ENCODE data around the gene CACNG5. TPM values are rescaled to one million over a fixed set of nuclear protein-coding genes. Genes with fewer than 3 reads are reported as not detected.
A peak's percentile ranks its signal among the peaks of the same experiment; 100 is the strongest.
"Not testable (repeated sequence)": the region's sequence is repeated elsewhere in the genome, so short reads cannot be mapped to it uniquely, and the experiment has no call there.

The CACNG5 gene
- total RNA-seq, 2 donors from 2014 or later, result 1.8 TPM; not detected in 1

- H3K4me3 ChIP-seq (ENCODE audit: low read length), result no peak overlapping the region
- no peaks in the 10 kb centered on the region for H3K27me3 ChIP-seq (ENCODE audit: control insufficient read depth, insufficient read depth, low read length, poor library complexity, severe bottlenecking)
- no peaks in the 10 kb centered on the region for H3K36me3 Mint-ChIP-seq (ENCODE audit: low read depth)
- no peak overlapping the region for H3K9ac ChIP-seq (ENCODE audit: extremely low read depth, low read length, poor library complexity, severe bottlenecking)
- no peaks in the 10 kb centered on the region for H3K9me3 Mint-ChIP-seq
- DNase-seq, result no peak
- H3K36me3 ChIP-seq (ENCODE audit: control insufficient read depth, insufficient read depth, low read length), result no peaks in the 10 kb centered on the region
- H3K27ac ChIP-seq (ENCODE audit: low read depth, low read length), result no peak overlapping the region
- H3K4me3 Mint-ChIP-seq, result no peak overlapping the region
- H3K9me3 ChIP-seq (ENCODE audit: control insufficient read depth, low read length), result no peaks in the 10 kb centered on the region
- no peak for TF ChIP-seq CTCF (conservative IDR thresholded peaks at IDR 0.05)
- 95 to 96% methylated on average over 5 to 10 of the region's 10 CpGs for WGBS, 2 experiments (ENCODE audit: insufficient coverage in 1 of 2, insufficient read length in 1 of 2)
- peaks cover 3% of the 10 kb centered on the region for H3K27me3 Mint-ChIP-seq (ENCODE audit: insufficient read depth)
- peaks cover 5% of the 10 kb centered on the region for H3K4me1 Mint-ChIP-seq
- H3K27ac Mint-ChIP-seq, result no peak overlapping the region
- H3K4me1 ChIP-seq (ENCODE audit: control insufficient read depth, insufficient read depth, low read length), result no peaks in the 10 kb centered on the region
Observed at GRCh38 chr17:66898536-66898935, 63.6 kb downstream of the CACNG5 start.

GRCh38 chr17:66900126-66901010 is 65.5 kb downstream of the CACNG5 start:
- Histone ChIP-seq H3K4me3 (ENCODE audit: low read length) (no peak overlapping the region), H3K4me1 (ENCODE audit: control insufficient read depth, insufficient read depth, low read length) (no peaks in the 10 kb centered on the region), H3K36me3 (ENCODE audit: control insufficient read depth, insufficient read depth, low read length) (no peaks in the 10 kb centered on the region), H3K27me3 (ENCODE audit: control insufficient read depth, insufficient read depth, low read length, poor library complexity, severe bottlenecking) (no peaks in the 10 kb centered on the region), H3K27ac (ENCODE audit: low read depth, low read length) (no peak overlapping the region), H3K9me3 (ENCODE audit: control insufficient read depth, low read length) (no peaks in the 10 kb centered on the region), H3K9ac (ENCODE audit: extremely low read depth, low read length, poor library complexity, severe bottlenecking) (no peak overlapping the region)
- 93 to 95% methylated on average over 8 to 9 of the region's 9 CpGs for WGBS, 2 experiments (ENCODE audit: insufficient coverage in 1 of 2, insufficient read length in 1 of 2)
- Mint-ChIP-seq H3K27me3 (ENCODE audit: insufficient read depth) (peaks cover 4% of the 10 kb centered on the region), H3K4me3 (no peak overlapping the region), H3K36me3 (ENCODE audit: low read depth) (no peaks in the 10 kb centered on the region), H3K27ac (no peak overlapping the region), H3K9me3 (no peaks in the 10 kb centered on the region), H3K4me1 (peaks cover 7% of the 10 kb centered on the region)
- DNase-seq, result no peak
- peak; percentile 56 for TF ChIP-seq CTCF (conservative IDR thresholded peaks at IDR 0.05)

GRCh38 chr17:66903296-66903695 is 68.4 kb downstream of the CACNG5 start:
- H3K9me3 ChIP-seq (ENCODE audit: control insufficient read depth, low read length); H3K27me3 Mint-ChIP-seq (ENCODE audit: insufficient read depth); H3K36me3 Mint-ChIP-seq (ENCODE audit: low read depth); H3K4me1 Mint-ChIP-seq; H3K27ac Mint-ChIP-seq; H3K9ac ChIP-seq (ENCODE audit: extremely low read depth, low read length, poor library complexity, severe bottlenecking); DNase-seq; H3K27ac ChIP-seq (ENCODE audit: low read depth, low read length); H3K4me3 ChIP-seq (ENCODE audit: low read length); H3K4me1 ChIP-seq (ENCODE audit: control insufficient read depth, insufficient read depth, low read length); H3K4me3 Mint-ChIP-seq; H3K9me3 Mint-ChIP-seq; H3K36me3 ChIP-seq (ENCODE audit: control insufficient read depth, insufficient read depth, low read length); H3K27me3 ChIP-seq (ENCODE audit: control insufficient read depth, insufficient read depth, low read length, poor library complexity, severe bottlenecking): not testable (repeated sequence)
- WGBS, 2 experiments (ENCODE audit: insufficient coverage in 1 of 2, insufficient read length in 1 of 2), result 86 to 94% methylated on average over 3 to 4 of the region's 6 CpGs
